Gastroesophageal sphincter (tissue), 3 donors: ENCODE data around the gene MED31.
"Not testable (repeated sequence)": the region's sequence is repeated elsewhere in the genome, so short reads cannot be mapped to it uniquely, and the experiment has no call there.

Experiments used
- CTCF ChIP-seq, 4 experiments: fragments of 200-600 bp in 2 of 4; fragments of 450-650 bp in 2 of 4; sonication (generic) in 1 of 4; IDR thresholded peaks; one replicate each; pipeline ENCODE4 v1.5.1; 2017 to 2019; ENCODE audit warnings: antibody characterized with exemption in 4 of 4, mild to moderate bottlenecking in 2 of 4, moderate library complexity in 2 of 4
- POLR2A ChIP-seq, 2 donors: fragments of 450-650 bp; IDR thresholded peaks; one replicate each; pipeline ENCODE4 v1.6.1; 2017; ENCODE audit warnings: antibody characterized with exemption in 2 of 2, mild to moderate bottlenecking in 2 of 2, moderate library complexity in 1 of 2
- POLR2AphosphoS5 ChIP-seq: sonication (generic); formaldehyde crosslinking; IDR thresholded peaks from one replicate; pipeline ENCODE4 v1.6.1; 2017; ENCODE audit warnings: antibody characterized with exemption

- TF ChIP-seq POLR2AphosphoS5; CTCF (IDR thresholded peaks at IDR 0.05); POLR2A (IDR thresholded peaks at IDR 0.05): not testable (repeated sequence)
Observed at GRCh38 chr17:6691958-6692357, 40.6 kb upstream of the MED31 start.
